ENCODE data around the gene RAPGEF4. TPM values are rescaled to one million over a fixed set of nuclear protein-coding genes. Genes with fewer than 3 reads are reported as not detected.

RAPGEF4 gene
- total and polyA plus RNA-seq, 2 of the 13 experiments (the other 11 are each of a cell fraction or from before 2014, with no cell fraction given), result 0.78 to 0.91 TPM

- ChIA-PET POLR2A (no interaction called here), CTCF (ENCODE audit: low intra/inter-chr PET ratio, low total read pairs) (no interaction called here)
- FAIRE-seq, result no peak
- TF ChIP-seq FOXO1 (CRISPR knock-in tag; IDR thresholded peaks at IDR 0.05), result no peak
- no peak for TF ChIP-seq TOPORS (CRISPR knock-in tag; IDR thresholded peaks at IDR 0.05)
- TF ChIP-seq ZNF800 (CRISPR knock-in tag; IDR thresholded peaks at IDR 0.05), result no peak
- TF ChIP-seq KDM1A (CRISPR knock-in tag; IDR thresholded peaks at IDR 0.05), result no peak
- TF ChIP-seq SAFB2 (CRISPR knock-in tag; IDR thresholded peaks at IDR 0.05; ENCODE audit: borderline replicate concordance, low read depth), result no peak
- TF ChIP-seq, protein P1, sequence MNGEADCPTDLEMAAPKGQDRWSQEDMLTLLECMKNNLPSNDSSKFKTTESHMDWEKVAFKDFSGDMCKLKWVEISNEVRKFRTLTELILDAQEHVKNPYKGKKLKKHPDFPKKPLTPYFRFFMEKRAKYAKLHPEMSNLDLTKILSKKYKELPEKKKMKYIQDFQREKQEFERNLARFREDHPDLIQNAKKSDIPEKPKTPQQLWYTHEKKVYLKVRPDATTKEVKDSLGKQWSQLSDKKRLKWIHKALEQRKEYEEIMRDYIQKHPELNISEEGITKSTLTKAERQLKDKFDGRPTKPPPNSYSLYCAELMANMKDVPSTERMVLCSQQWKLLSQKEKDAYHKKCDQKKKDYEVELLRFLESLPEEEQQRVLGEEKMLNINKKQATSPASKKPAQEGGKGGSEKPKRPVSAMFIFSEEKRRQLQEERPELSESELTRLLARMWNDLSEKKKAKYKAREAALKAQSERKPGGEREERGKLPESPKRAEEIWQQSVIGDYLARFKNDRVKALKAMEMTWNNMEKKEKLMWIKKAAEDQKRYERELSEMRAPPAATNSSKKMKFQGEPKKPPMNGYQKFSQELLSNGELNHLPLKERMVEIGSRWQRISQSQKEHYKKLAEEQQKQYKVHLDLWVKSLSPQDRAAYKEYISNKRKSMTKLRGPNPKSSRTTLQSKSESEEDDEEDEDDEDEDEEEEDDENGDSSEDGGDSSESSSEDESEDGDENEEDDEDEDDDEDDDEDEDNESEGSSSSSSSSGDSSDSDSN (CRISPR knock-in tag; IDR thresholded peaks at IDR 0.05), result no peak
- TF ChIP-seq PHB2 (IDR thresholded peaks at IDR 0.05; ENCODE audit: partially characterized antibody), result no peak
- no peak for TF ChIP-seq ZNF484 (CRISPR knock-in tag; IDR thresholded peaks at IDR 0.05; ENCODE audit: borderline replicate concordance, low read depth)
- no peak for TF ChIP-seq MAF1 (CRISPR knock-in tag; IDR thresholded peaks at IDR 0.05; ENCODE audit: borderline replicate concordance)
- TF ChIP-seq XRCC5 (optimal IDR thresholded peaks at IDR 0.05; ENCODE audit: low read length), result no peak
- TF ChIP-seq CBX1 (IDR thresholded peaks at IDR 0.05; ENCODE audit: low read depth), result no peak
- TF ChIP-seq, protein P2, sequence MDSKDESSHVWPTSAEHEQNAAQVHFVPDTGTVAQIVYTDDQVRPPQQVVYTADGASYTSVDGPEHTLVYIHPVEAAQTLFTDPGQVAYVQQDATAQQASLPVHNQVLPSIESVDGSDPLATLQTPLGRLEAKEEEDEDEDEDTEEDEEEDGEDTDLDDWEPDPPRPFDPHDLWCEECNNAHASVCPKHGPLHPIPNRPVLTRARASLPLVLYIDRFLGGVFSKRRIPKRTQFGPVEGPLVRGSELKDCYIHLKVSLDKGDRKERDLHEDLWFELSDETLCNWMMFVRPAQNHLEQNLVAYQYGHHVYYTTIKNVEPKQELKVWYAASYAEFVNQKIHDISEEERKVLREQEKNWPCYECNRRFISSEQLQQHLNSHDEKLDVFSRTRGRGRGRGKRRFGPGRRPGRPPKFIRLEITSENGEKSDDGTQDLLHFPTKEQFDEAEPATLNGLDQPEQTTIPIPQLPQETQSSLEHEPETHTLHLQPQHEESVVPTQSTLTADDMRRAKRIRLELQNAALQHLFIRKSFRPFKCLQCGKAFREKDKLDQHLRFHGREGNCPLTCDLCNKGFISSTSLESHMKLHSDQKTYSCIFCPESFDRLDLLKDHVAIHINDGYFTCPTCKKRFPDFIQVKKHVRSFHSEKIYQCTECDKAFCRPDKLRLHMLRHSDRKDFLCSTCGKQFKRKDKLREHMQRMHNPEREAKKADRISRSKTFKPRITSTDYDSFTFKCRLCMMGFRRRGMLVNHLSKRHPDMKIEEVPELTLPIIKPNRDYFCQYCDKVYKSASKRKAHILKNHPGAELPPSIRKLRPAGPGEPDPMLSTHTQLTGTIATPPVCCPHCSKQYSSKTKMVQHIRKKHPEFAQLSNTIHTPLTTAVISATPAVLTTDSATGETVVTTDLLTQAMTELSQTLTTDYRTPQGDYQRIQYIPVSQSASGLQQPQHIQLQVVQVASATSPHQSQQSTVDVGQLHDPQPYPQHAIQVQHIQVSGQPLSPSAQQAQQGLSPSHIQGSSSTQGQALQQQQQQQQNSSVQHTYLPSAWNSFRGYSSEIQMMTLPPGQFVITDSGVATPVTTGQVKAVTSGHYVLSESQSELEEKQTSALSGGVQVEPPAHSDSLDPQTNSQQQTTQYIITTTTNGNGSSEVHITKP (CRISPR knock-in tag; IDR thresholded peaks at IDR 0.05; ENCODE audit: low read depth), result no peak
- TF ChIP-seq, protein P3, sequence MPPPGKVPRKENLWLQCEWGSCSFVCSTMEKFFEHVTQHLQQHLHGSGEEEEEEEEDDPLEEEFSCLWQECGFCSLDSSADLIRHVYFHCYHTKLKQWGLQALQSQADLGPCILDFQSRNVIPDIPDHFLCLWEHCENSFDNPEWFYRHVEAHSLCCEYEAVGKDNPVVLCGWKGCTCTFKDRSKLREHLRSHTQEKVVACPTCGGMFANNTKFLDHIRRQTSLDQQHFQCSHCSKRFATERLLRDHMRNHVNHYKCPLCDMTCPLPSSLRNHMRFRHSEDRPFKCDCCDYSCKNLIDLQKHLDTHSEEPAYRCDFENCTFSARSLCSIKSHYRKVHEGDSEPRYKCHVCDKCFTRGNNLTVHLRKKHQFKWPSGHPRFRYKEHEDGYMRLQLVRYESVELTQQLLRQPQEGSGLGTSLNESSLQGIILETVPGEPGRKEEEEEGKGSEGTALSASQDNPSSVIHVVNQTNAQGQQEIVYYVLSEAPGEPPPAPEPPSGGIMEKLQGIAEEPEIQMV (CRISPR knock-in tag; IDR thresholded peaks at IDR 0.05; ENCODE audit: low read depth), result no peak
- H2AFZ ChIP-seq (ENCODE audit: low read length), result no peak overlapping the region
- H3K4me1 ChIP-seq (ENCODE audit: insufficient read depth, low read length), result no peaks in the 10 kb centered on the region
- no peaks in the 10 kb centered on the region for H3K9me3 ChIP-seq (ENCODE audit: low read length)
- in situ Hi-C loops (cut with HindIII; ENCODE audit: extremely low pct_ligation_motif_present, low pct_unique_long_range_greater_than_20kb), result no loop called here
- H3K79me2 ChIP-seq (ENCODE audit: insufficient read depth, low read length), result no peaks in the 10 kb centered on the region
- no TSS peak for BruUV-seq (replicated peaks)
- no peak for DNase-seq (ENCODE audit: low spot score)
- H3K27ac ChIP-seq (ENCODE audit: extremely low read length, insufficient read depth, low read length), result no peak overlapping the region
- H3K4me2 ChIP-seq (ENCODE audit: low read depth, low read length), result no peak overlapping the region
- no peak for ATAC-seq
- H3K36me3 ChIP-seq (replicated peaks in 1 of 2; ENCODE audit: control insufficient read depth in 1 of 2, insufficient read depth in 2 of 2, low read length in 2 of 2), result no peaks in the 10 kb centered on the region
- intact Hi-C loops (cut with micrococcal nuclease; ENCODE audit: unreplicated experiment), result no loop called here
- peaks cover 0 to 9% of the 10 kb centered on the region in 2 experiments; a peak in 4 of 5 replicates for H3K27me3 ChIP-seq (ENCODE audit: control insufficient read depth in 1 of 2, insufficient read depth in 2 of 2, low read length in 2 of 2)
- H4K20me1 ChIP-seq (ENCODE audit: insufficient read depth, low read length), result no peaks in the 10 kb centered on the region
- WGBS (ENCODE audit: low lambda C conversion rate), result 0% methylated on average over 1 of the region's 1 CpG
- no peak overlapping the region for H3K4me3 ChIP-seq (replicated peaks in 1 of 3; ENCODE audit: insufficient read depth in 1 of 3, low read depth in 2 of 3, low read length in 3 of 3)
- H3K9ac ChIP-seq (ENCODE audit: insufficient read depth, low read depth, low read length), result no peak overlapping the region
These were observed 217.8 kb downstream of the RAPGEF4 start for GRCh38 chr2:172953411-172953810.

Data from HepG2 (cell line).